GM19099 (cell line): Measurements from ENCODE around the gene CYP2D6.
A peak's percentile ranks its signal among the peaks of the same experiment; 100 is the strongest.

Experiments
- POLR2A ChIP-seq: IDR thresholded peaks from 3 replicates; pipeline ENCODE4 v1.6.1; 2011; ENCODE audit warnings: low read depth; ENCODE audit not compliant: insufficient read length; ENCODE audit errors: extremely low read depth

Gene CYP2D6

DNA sequence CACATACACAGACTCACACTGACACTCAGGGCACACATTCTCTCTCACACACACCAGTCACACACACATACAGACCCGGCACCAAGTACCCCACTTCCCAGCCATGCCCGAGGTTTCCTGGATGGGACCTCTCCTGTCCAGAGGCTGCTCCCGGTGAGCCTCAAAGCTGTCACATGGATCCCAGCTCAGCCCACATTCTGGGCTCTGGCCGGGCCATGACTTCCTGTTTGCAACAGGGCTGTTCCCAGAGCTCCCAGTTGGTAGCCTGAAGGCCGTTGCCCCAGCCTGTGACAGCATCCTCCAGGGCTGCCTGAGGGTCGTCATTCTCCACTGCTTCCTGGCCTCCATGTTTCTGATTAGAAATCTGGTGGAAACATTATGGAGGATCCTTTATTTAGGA is 14.6 kb upstream of the CYP2D6 start:
- no peak for TF ChIP-seq POLR2A

DNA sequence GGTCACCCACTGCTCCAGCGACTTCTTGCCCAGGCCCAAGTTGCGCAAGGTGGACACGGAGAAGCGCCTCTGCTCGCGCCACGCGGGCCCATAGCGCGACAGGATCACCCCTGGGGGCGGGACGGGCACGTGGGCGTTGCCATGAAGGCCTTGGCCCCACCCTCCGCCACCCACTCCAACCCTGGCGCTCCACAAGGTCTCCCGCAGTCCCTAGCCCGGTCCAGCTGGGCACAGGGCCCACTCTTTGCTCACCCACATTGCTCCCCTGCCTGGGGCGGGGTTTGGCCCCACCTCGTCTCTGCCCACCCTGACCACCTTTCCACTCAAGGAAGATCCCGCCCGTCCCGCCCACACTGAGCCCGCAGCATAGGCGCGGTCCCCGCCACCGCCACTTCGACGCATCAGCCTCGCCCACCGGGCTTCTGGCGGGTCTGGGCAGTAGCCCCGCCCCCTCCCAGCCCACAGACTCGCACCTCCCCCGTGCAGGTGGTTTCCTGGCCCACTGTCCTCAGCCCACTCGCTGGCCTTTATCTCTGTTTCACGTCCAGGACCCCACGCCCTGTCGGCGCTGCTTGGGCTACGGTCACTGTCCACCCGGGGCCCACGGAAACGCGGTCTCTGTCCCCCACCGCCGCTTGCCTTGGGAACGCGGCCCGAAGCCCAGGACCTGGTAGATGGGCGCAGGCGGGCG is 12.3 kb upstream of the CYP2D6 start:
- no peak for TF ChIP-seq POLR2A

DNA sequence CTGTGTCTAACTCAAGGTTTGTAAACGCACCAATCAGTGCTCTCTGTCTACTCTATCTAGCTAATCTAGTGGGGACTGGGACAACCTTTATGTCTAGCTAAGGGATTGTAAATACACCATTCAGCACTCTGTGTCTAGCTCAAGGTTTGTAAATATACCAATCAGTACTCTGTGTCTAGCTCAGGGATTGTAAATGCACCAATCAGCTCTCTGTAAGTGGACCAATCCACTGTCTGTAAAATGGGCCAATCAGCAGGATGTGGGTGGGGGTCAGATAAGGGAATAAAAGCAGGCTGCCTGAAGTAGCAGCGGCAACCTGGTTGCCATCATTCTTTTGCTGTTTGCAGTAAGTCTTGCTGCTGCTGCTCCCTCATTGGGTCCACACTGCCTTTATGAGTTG is 8.4 kb upstream of the CYP2D6 start:
- no peak for TF ChIP-seq POLR2A

DNA sequence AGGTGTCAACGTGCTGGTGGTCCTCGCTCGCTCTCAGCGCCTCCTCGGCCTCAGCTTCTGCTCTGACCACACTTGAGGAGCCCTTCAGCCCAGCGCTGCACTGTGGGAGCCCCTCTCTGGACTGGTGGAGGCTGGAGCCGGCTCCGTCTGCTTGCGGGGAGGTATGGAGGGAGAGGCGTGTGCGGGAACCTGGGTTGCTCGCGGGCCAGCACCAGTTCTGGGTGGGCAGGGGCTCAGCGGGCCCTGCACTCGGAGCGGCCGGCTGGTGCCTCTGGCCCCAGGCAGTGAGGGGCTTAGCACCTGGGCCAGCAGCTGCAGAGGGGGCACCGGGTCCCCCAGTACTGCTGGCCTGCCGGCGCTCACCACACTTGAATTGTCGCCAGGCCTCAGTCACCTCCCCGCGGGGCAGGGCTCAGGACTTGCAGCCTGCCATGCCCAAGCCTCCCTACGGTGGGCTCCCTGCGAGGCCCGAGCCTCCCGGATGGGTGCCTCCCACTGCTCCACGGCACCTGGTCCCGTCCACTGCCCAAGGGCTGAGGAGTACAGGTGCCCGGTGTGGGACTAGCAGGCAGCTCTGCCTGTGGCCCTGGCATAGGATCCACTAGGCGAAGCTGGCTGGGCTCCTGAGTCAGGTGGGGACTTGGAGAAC is 7.6 kb upstream of the CYP2D6 start:
- TF ChIP-seq POLR2A: no peak

GRCh38 chr22:42134100-42135020 is 3.8 kb upstream of the CYP2D6 start:
- no peak for TF ChIP-seq POLR2A

GRCh38 chr22:42132457-42132856 is 1.8 kb upstream of the CYP2D6 start:
- no peak for TF ChIP-seq POLR2A

GRCh38 chr22:42131562-42131961 is 952 bp upstream of the CYP2D6 start:
- TF ChIP-seq POLR2A: no peak

DNA sequence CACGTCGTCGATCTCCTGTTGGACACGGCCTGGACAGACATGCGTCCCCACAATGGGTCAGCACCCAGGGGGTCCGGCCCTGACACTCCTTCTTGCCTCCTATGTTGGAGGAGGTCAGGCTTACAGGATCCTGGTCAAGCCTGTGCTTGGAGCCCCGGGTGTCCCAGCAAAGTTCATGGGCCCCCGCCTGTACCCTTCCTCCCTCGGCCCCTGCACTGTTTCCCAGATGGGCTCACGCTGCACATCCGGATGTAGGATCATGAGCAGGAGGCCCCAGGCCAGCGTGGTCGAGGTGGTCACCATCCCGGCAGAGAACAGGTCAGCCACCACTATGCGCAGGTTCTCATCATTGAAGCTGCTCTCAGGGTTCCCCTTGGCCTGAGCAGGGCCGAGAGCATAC is 3.0 kb downstream of the CYP2D6 start:
- no peak for TF ChIP-seq POLR2A

DNA sequence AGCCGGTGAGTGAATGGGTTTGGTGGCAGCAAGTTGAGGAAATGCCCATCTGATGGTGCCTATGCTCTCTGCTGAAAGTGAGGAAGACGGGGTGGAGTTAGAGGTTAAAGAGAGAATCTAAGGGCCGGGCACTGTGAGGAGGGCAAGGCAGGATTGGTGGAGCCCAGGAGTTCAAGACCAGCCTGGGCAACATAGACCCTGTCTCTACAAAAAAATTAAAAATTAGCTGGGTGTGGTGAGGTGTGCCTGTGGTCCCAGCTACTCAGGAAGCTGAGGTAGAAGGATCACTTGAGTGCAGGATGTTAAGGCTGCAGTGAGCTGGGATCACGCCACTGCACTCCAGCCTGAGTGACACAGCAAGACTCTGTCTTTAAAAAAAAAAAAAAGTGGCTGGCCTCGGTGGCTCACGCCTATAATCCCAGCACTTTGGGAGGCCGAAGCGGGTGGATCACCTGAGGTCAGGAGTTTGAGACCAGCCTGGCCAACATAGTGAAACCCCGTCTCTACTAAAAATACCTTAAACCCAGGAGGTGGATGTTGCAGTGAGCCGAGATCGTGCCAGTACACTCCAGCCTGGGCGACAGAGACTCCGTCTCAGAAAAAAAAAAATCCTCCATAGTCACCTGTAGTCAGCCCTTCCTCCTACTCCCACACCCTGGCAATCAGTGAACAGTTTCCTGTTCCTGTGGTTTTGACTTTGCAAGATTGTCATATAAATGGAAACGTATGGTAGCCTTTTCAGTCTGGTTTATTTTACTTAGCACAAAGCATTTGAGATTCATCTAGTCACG is 10.2 kb downstream of the CYP2D6 start:
- TF ChIP-seq POLR2A: peak; percentile 38

- TF ChIP-seq POLR2A: no peak
These were observed 13.7 kb downstream of the CYP2D6 start for GRCh38 chr22:42116848-42117424.

GRCh38 chr22:42114721-42115120 is 15.9 kb downstream of the CYP2D6 start:
- no peak for TF ChIP-seq POLR2A

DNA sequence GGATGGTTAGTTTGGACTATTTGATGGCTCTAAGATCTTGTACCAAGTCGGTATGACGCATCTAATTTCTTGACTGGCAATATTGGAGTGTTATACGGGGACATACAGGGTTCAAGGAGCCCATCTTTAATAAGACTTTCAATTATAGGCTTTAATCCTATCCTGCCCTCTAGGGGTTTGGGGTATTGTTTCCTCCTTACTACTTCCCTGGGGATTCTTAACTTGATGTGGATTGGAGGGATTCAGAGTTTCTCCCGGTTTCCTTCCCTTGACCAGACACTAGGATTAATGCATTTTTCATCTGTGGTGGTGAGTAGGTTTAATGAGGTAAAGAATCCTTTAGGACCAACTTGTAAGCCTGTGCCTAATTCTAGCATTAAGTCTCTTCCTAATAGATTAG is 18.8 kb downstream of the CYP2D6 start:
- no peak for TF ChIP-seq POLR2A

DNA sequence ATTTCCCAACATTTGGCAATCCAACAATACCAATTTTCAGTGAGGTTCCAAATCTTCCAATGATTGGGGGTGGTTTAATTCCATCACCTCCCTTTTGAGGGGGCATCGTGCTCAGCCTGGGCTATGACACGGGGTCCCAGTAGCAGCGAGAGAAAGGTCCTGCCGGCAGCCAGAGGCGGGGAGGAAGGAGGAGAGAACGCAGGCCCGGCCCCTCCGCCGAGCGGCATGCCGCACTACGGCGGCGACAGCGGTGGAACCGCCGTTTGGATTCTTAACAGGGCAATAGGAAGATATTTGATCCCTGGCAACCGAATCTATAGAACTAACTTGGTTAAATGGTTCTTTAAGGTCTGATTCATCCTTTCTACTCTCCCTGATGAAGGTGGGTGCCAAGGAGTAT is 21.8 kb downstream of the CYP2D6 start:
- TF ChIP-seq POLR2A: no peak

GRCh38 chr22:42101199-42101598 is 29.4 kb downstream of the CYP2D6 start:
- TF ChIP-seq POLR2A: no peak

DNA sequence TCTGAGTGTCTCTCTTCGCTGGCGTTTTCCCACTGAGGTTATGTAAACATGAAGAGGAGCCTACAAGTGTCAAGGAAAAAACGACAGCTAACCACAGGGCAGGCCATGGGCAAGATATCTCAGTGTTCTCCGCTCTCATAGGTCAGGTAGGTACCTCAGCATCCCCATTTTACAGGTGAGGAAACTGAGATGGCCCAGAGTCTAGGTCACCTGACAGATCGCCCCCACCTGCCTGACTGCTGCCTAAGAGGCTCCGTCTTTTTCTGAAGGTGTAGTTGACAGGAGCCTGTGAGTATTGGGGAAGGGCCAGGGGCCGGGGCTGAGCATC is 39.2 kb downstream of the CYP2D6 start:
- TF ChIP-seq POLR2A: no peak
